Sigmoid colon (tissue), 4 donors: ENCODE measurements around the gene PCGF3.

Experiments used
- CTCF ChIP-seq, 4 experiments: fragments of 450-650 bp in 3 of 4; fragments of 200-600 bp in 1 of 4; IDR thresholded peaks; one replicate each; pipeline ENCODE4 v1.5.1; 2016 to 2019; ENCODE audit warnings: antibody characterized with exemption in 4 of 4, mild to moderate bottlenecking in 3 of 4, moderate library complexity in 2 of 4
- EP300 ChIP-seq, 4 donors: sonication (generic); formaldehyde crosslinking; IDR thresholded peaks; one replicate each; pipeline ENCODE4 v1.6.1; 2017; ENCODE audit warnings: antibody characterized with exemption in 4 of 4
- POLR2A ChIP-seq, 2 donors: fragments of 450-650 bp; IDR thresholded peaks; one replicate each; pipeline ENCODE4 v1.6.1; 2016; ENCODE audit warnings: antibody characterized with exemption in 2 of 2, mild to moderate bottlenecking in 2 of 2, moderate library complexity in 2 of 2

- TF ChIP-seq CTCF (IDR thresholded peaks at IDR 0.05) (no peak), POLR2A (IDR thresholded peaks at IDR 0.05) (no peak), EP300 (IDR thresholded peaks at IDR 0.05) (no peak)
Observed at GRCh38 chr4:706834-707598, 1.4 kb downstream of the PCGF3 start.
